ENCODE measurements around the gene BIRC2. TPM values are rescaled to one million over a fixed set of nuclear protein-coding genes. Genes with fewer than 3 reads are reported as not detected.

BIRC2 gene
- total RNA-seq, 1 experiment from 2014 or later: 28.2 TPM

- Histone ChIP-seq H3K27ac (ENCODE audit: insufficient read length, low read depth, low read length) (no peak overlapping the region), H2BK15ac (ENCODE audit: low read depth, low read length) (no peak overlapping the region), H4K5ac (ENCODE audit: insufficient read length, low read depth, low read length) (no peak overlapping the region), H2BK120ac (ENCODE audit: low read depth, low read length, poor library complexity, severe bottlenecking) (no peak overlapping the region), H3T11ph (ENCODE audit: low read length) (no peak overlapping the region), H4K91ac (ENCODE audit: insufficient read length, low read depth, low read length) (no peak overlapping the region), H2BK20ac (ENCODE audit: low read depth, low read length, poor library complexity, severe bottlenecking) (no peak overlapping the region), H4K8ac (replicated peaks; ENCODE audit: insufficient read length, low read depth, low read length) (no peak overlapping the region), H3K4ac (ENCODE audit: low read depth, low read length) (no peak overlapping the region), H3K9ac (ENCODE audit: extremely low read depth, insufficient read length, low read length) (no peak overlapping the region), H3K56ac (ENCODE audit: insufficient read length, low read depth, low read length) (no peak overlapping the region), H4K20me1 (ENCODE audit: control insufficient read depth, insufficient read depth, insufficient read length) (no peaks in the 10 kb centered on the region), H2BK5ac (ENCODE audit: insufficient read length, low read length) (no peak overlapping the region), H3K23ac (ENCODE audit: insufficient read length, low read depth, low read length) (no peak overlapping the region), H3K4me1 (ENCODE audit: insufficient read depth, low read length) (peaks cover 2% of the 10 kb centered on the region; the same call in 1 of the 2 replicates), H3K14ac (ENCODE audit: insufficient read depth, low read length) (no peak overlapping the region), H2BK12ac (ENCODE audit: insufficient read length, low read depth, low read length) (no peak overlapping the region), H3K23me2 (ENCODE audit: insufficient read length, low read depth, low read length, poor library complexity, severe bottlenecking) (peaks cover 8% of the 10 kb centered on the region), H2AK5ac (ENCODE audit: insufficient read length, low read length) (no peak overlapping the region), H3K79me1 (ENCODE audit: insufficient read depth, low read depth, low read length, poor library complexity, severe bottlenecking) (no peaks in the 10 kb centered on the region), H3K9me3 (ENCODE audit: control insufficient read depth, low read depth, low read length) (no peaks in the 10 kb centered on the region), H3K27me3 (ENCODE audit: insufficient read depth, low read length) (no peaks in the 10 kb centered on the region; the same call in 1 of the 2 replicates), H2AFZ (ENCODE audit: low read length) (no peak overlapping the region), H3K4me2 (ENCODE audit: insufficient read depth, insufficient read length, low read length) (no peak overlapping the region), H3K18ac (ENCODE audit: insufficient read length, low read depth, low read length) (no peak overlapping the region), H3K79me2 (ENCODE audit: insufficient read depth, low read length) (no peaks in the 10 kb centered on the region)
- Mint-ChIP-seq H3K27ac (no peak overlapping the region), H3K4me3 (no peak overlapping the region), H3K27me3 (ENCODE audit: low read depth) (peaks cover 27% of the 10 kb centered on the region), H3K9me3 (no peaks in the 10 kb centered on the region), H3K36me3 (ENCODE audit: insufficient read depth in 1 of 3, low read depth in 3 of 3) (no peaks in the 10 kb centered on the region), H3K4me1 (peaks cover 6% of the 10 kb centered on the region in 2 experiments; a peak in 3 of 4 replicates)
- no peak for TF ChIP-seq CTCF (conservative IDR thresholded peaks at IDR 0.05)
- no peak for DNase-seq
Measured at GRCh38 chr11:102320679-102321078, 26.3 kb upstream of the BIRC2 start.
